ENCODE measurements around the gene SERPINA3. TPM values are rescaled to one million over a fixed set of nuclear protein-coding genes. Genes with fewer than 3 reads are reported as not detected.

The SERPINA3 gene
- total RNA-seq, 2 experiments from 2014 or later = not detected

DNA sequence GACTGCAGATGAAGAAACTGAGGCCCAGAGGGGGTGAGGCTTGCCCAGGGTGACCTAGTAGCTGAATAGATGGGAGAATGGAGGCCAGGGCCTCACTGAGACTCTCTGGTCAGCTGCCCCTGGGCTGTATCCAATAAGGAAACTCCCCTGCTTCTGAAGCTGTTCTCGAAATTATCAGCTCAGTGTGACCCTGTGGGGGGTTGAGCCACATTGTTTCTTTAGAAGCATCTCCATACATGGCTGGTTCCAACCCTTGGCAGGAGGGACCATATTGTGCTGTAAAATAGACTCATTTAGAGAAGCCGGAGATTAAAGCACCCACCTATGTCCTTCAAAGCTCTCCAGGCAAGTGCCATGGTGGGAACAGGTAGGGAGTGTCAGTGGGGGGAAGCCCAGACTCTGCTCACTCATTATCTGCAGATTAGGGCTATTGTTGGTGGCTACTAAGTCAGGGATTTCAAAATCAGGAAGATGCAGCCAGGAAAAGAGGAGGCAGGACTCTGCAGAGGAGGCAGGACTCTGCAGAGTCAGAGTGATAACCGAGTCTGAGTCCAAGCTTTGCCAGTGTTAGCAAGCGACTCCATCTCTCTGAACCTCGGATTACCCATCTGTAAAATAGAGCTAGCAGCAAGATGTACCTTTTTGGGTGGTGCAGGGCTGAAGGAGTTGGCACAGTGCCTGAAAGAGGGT is 27.5 kb upstream of the SERPINA3 start:
- Mint-ChIP-seq H3K36me3 (ENCODE audit: low read depth) (no peaks in the 10 kb centered on the region), H3K9me3 (no peaks in the 10 kb centered on the region), H3K4me3 (no peak overlapping the region), H3K27ac (no peak overlapping the region), H3K4me1 (ENCODE audit: low read depth) (no peaks in the 10 kb centered on the region), H3K27me3 (peaks cover 2% of the 10 kb centered on the region)
- CTCF ChIA-PET = interaction anchor here (2.6 kb wide), 1 partner anchor 36 kb away, joined by 8 read pairs; no protein-coding TSS in a partner anchor
- TF ChIP-seq, protein P1, sequence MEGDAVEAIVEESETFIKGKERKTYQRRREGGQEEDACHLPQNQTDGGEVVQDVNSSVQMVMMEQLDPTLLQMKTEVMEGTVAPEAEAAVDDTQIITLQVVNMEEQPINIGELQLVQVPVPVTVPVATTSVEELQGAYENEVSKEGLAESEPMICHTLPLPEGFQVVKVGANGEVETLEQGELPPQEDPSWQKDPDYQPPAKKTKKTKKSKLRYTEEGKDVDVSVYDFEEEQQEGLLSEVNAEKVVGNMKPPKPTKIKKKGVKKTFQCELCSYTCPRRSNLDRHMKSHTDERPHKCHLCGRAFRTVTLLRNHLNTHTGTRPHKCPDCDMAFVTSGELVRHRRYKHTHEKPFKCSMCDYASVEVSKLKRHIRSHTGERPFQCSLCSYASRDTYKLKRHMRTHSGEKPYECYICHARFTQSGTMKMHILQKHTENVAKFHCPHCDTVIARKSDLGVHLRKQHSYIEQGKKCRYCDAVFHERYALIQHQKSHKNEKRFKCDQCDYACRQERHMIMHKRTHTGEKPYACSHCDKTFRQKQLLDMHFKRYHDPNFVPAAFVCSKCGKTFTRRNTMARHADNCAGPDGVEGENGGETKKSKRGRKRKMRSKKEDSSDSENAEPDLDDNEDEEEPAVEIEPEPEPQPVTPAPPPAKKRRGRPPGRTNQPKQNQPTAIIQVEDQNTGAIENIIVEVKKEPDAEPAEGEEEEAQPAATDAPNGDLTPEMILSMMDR (IDR thresholded peaks at IDR 0.05) = no peak
- DNase-seq (no peak), ATAC-seq (no peak)
- intact Hi-C loops (cut with micrococcal nuclease) = no loop called here
- POLR2A ChIA-PET = interaction anchor here (1.1 kb wide), 1 partner anchor 14 kb away, joined by 3 read pairs; no protein-coding TSS in a partner anchor

- CTCF ChIA-PET = no interaction called here
- TF ChIP-seq, protein P1 (IDR thresholded peaks at IDR 0.05) = no peak
- Mint-ChIP-seq H3K36me3 (ENCODE audit: low read depth) (no peaks in the 10 kb centered on the region), H3K4me1 (ENCODE audit: low read depth) (no peaks in the 10 kb centered on the region), H3K4me3 (no peak overlapping the region), H3K27ac (no peak overlapping the region), H3K9me3 (no peaks in the 10 kb centered on the region), H3K27me3 (no peaks in the 10 kb centered on the region)
- intact Hi-C loops (cut with micrococcal nuclease) = no loop called here
- ATAC-seq (no peak), DNase-seq (no peak)
- POLR2A ChIA-PET = no interaction called here
These were observed 25.6 kb upstream of the SERPINA3 start for GRCh38 chr14:94586635-94587034.

DNA sequence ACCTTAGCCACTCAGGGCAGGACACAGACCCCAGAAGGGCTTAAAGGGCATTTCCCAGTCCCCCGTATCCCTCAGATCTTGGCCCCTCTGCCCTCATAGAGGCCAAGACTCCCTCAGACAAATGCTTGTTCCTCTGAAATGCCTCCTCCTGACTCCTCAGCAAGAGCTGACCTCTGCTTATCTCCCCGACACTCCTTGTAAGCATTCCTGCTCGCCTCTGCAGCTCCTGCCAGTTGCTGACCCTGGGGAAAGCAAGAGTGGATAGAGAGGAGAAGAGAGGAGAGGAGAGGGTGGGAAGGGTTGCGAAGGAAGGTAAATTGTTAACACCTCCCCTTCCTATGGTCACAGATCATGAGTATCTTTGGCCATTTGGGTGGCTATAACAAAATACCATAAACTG is 23.9 kb upstream of the SERPINA3 start:
- no peaks in the 10 kb centered on the region for H3K27me3 Mint-ChIP-seq
- ATAC-seq (no peak), DNase-seq (no peak)
- TF ChIP-seq, protein P1 (IDR thresholded peaks at IDR 0.05) = no peak
- H3K4me1 Mint-ChIP-seq (ENCODE audit: low read depth) = no peaks in the 10 kb centered on the region
- H3K9me3 Mint-ChIP-seq = no peaks in the 10 kb centered on the region
- intact Hi-C loops (cut with micrococcal nuclease) = no loop called here
- H3K4me3 Mint-ChIP-seq = no peak overlapping the region
- POLR2A ChIA-PET = no interaction called here
- no peak overlapping the region for H3K27ac Mint-ChIP-seq
- H3K36me3 Mint-ChIP-seq (ENCODE audit: low read depth) = no peaks in the 10 kb centered on the region
- CTCF ChIA-PET = no interaction called here

DNA sequence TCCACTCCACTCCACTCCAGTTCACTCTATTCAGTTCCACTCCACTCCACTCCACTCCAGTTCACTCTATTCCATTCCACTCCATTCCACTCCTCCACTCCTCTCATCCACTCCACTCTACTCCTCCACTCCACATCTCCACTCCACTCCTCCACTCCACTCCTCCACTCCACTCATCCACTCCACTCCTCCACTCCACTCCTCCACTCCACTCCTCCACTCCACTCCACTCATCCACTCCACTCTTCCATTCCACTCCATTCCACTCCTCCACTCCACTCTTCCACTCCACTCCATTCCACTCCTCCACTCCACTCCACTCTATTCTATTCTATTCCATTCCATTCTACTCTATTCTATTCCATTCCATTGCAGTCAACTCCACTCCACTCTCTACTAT is 21.1 kb upstream of the SERPINA3 start:
- no peak overlapping the region for H3K4me3 Mint-ChIP-seq
- H3K27ac Mint-ChIP-seq = no peak overlapping the region
- H3K36me3 Mint-ChIP-seq (ENCODE audit: low read depth) = no peaks in the 10 kb centered on the region
- POLR2A ChIA-PET = no interaction called here
- no peaks in the 10 kb centered on the region for H3K27me3 Mint-ChIP-seq
- no peak for DNase-seq
- intact Hi-C loops (cut with micrococcal nuclease) = no loop called here
- H3K9me3 Mint-ChIP-seq = no peaks in the 10 kb centered on the region
- no peaks in the 10 kb centered on the region for H3K4me1 Mint-ChIP-seq (ENCODE audit: low read depth)
- ATAC-seq = no peak
- CTCF ChIA-PET = no interaction called here
- TF ChIP-seq, protein P1 (IDR thresholded peaks at IDR 0.05) = no peak

GRCh38 chr14:94591871-94592270 is 20.3 kb upstream of the SERPINA3 start:
- Mint-ChIP-seq H3K4me1 (ENCODE audit: low read depth) (no peaks in the 10 kb centered on the region), H3K4me3 (no peak overlapping the region), H3K27ac (no peak overlapping the region), H3K9me3 (no peaks in the 10 kb centered on the region), H3K36me3 (ENCODE audit: low read depth) (no peaks in the 10 kb centered on the region), H3K27me3 (no peaks in the 10 kb centered on the region)
- ChIA-PET POLR2A (interaction anchor here (0.8 kb wide), 1 partner anchor 12 kb away, joined by 3 read pairs; no protein-coding TSS in a partner anchor), CTCF (no interaction called here)
- ATAC-seq (no peak), DNase-seq (no peak)
- intact Hi-C loops (cut with micrococcal nuclease) = no loop called here
- TF ChIP-seq, protein P1 (IDR thresholded peaks at IDR 0.05) = no peak
